ENCODE results near the gene ALOXE3. TPM values are rescaled to one million over a fixed set of nuclear protein-coding genes. Genes with fewer than 3 reads are reported as not detected.

The ALOXE3 gene
- polyA plus RNA-seq, 1 experiment: 0.04 TPM

DNA sequence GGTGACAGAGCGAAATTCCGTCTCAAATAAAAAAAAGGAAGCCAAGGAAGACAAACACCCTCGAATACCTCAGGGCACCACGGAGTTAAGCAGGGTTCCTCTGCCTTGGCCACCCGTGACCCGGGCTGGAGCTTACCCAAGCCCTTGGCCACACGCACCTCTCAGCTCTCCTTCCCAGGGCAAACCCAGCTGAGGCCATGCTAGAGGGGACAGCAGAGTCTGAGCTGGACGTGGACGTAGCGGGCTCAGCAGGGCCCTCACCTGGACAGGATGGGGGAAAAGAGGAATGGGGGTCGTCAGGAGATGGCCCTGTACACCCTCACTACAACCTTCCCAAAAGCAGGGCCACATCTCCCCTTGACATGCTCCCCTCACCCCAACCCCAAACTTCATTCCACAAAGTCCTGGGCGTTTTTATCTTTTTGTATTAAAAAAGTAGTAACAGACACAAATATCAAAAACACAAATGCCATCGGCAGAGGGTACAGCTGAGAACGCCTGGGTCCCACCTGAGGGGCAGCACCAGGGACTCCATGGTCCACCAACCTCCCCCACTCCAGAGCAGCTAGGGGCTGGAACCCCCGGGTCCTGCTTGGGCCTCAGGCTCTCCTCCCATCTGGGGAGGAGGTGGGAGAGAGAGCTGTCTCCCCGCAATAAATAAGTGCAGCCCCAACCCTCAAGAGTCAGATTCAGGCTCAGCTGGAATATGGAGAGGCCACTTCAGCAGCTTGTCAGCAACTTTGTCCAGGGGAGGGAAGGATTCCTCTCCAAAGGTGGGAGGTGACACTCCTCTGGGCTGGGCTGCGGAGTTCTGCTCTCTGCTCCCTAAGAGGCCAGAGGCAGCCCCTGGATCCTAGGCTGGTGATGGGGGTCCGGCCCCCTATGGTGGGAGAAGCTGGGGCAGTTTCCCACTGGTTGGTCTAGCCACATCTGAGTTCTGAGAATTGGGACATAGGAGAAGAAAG lies 22.0 kb upstream of the ALOXE3 start:
- CTCF ChIA-PET: interaction anchor here (5.2 kb wide), 1 partner anchor 21 kb away, joined by 38 read pairs; the partner anchor contains the start of gene ALOXE3
- DNase-seq (ENCODE audit: low read depth, low spot score): no peak

DNA sequence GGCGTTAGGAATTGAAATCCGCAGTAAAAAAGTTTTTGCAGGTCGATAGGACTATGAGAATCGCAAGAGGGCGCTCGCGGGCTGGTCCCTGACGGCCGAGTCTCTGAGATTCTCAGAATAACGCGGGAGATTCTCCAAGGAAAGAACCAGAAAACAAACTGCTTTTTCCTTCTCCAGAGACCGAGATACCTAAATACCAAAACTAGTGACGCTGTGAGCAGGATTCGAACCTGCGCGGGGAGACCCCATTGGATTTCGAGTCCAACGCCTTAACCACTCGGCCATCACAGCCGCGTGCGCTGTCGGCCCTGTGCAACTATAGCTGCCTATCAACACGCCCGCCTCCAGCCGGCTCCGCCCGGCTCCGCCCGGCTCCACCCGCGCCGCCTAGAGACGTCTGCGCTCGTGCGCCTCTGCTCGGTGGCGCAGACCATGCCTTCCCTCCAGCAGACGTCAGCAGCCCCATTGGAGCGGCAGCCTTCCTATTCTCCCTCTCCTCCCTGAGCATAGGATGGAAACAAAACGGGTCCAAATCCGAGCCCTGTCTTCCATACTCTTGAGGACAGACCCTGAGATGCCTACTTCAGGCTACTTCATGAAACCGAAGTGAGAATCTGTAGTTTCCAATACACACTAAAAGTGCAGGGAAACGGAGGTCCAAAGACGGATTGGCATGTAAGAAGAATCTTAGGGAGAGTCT lies 20.5 kb upstream of the ALOXE3 start:
- CTCF ChIA-PET: interaction anchor here (0.6 to 5.2 kb wide), 11 partner anchors 8 to 438 kb away, joined by 3 to 38 read pairs (median 6); partner anchors contain the start of genes ALOXE3 and TMEM107
- DNase-seq (ENCODE audit: low read depth, low spot score): peak; percentile 95
- POLR2A ChIA-PET: interaction anchor here (0.6 to 3.7 kb wide), 6 partner anchors 11 to 655 kb away, joined by 3 to 18 read pairs (median 7); partner anchors contain the start of genes BORCS6, PER1 and POLR2A
- no peaks in the 10 kb centered on the region for H3K27me3 ChIP-seq (ENCODE audit: control insufficient read depth, insufficient read depth, low read length)
- H3K27ac ChIP-seq (ENCODE audit: low read depth, low read length): peak overlapping the region; percentile 59
- TF ChIP-seq, protein P1, sequence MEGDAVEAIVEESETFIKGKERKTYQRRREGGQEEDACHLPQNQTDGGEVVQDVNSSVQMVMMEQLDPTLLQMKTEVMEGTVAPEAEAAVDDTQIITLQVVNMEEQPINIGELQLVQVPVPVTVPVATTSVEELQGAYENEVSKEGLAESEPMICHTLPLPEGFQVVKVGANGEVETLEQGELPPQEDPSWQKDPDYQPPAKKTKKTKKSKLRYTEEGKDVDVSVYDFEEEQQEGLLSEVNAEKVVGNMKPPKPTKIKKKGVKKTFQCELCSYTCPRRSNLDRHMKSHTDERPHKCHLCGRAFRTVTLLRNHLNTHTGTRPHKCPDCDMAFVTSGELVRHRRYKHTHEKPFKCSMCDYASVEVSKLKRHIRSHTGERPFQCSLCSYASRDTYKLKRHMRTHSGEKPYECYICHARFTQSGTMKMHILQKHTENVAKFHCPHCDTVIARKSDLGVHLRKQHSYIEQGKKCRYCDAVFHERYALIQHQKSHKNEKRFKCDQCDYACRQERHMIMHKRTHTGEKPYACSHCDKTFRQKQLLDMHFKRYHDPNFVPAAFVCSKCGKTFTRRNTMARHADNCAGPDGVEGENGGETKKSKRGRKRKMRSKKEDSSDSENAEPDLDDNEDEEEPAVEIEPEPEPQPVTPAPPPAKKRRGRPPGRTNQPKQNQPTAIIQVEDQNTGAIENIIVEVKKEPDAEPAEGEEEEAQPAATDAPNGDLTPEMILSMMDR (IDR thresholded peaks at IDR 0.05; ENCODE audit: low read depth, low read length): peak; percentile 89
- H3K9me3 ChIP-seq (ENCODE audit: control insufficient read depth, insufficient read depth, low read length): no peaks in the 10 kb centered on the region; the same call in 1 of the 2 replicates
- peak overlapping the region; percentile 56 for H3K4me3 ChIP-seq (ENCODE audit: low read depth, low read length)

More for the DNA sequence above, 22.0 kb upstream of the ALOXE3 start:
- H3K27ac ChIP-seq (ENCODE audit: low read depth, low read length): no peak overlapping the region
- H3K4me3 ChIP-seq (ENCODE audit: low read depth, low read length): no peak overlapping the region
- POLR2A ChIA-PET: interaction anchor here (0.8 to 3.7 kb wide), 3 partner anchors 10 to 33 kb away, joined by 3 to 18 read pairs (median 14); partner anchors contain the start of gene PER1
- H3K9me3 ChIP-seq (ENCODE audit: control insufficient read depth, insufficient read depth, low read length): no peaks in the 10 kb centered on the region; the same call in 1 of the 2 replicates
- TF ChIP-seq, protein P1 (IDR thresholded peaks at IDR 0.05; ENCODE audit: low read depth, low read length): no peak
- H3K27me3 ChIP-seq (ENCODE audit: control insufficient read depth, insufficient read depth, low read length): no peaks in the 10 kb centered on the region

DNA sequence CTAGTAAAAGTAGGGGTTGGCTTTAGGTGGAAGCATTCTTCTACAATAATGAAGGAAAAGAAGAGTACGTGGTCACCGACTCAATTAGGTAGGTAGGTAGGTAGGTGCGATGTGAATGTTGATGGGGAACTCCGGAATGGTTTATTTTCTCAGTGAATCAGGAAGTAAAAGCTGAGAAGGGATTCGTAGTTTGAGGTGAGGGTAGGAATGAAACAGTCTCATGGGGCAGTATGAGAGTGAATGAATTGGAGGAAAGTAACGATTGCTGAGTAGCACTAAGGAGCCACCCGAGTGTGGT lies 20.0 kb upstream of the ALOXE3 start:
- ChIA-PET POLR2A (interaction anchor here (1.0 to 3.7 kb wide), 4 partner anchors 12 to 654 kb away, joined by 3 to 18 read pairs (median 4); partner anchors contain the start of genes BORCS6 and POLR2A), CTCF (interaction anchor here (0.6 to 5.2 kb wide), 12 partner anchors 9 to 439 kb away, joined by 3 to 38 read pairs (median 6); partner anchors contain the start of genes ALOXE3 and TMEM107)
- Histone ChIP-seq H3K27ac (ENCODE audit: low read depth, low read length) (no peak overlapping the region), H3K4me3 (ENCODE audit: low read depth, low read length) (peak overlapping the region; percentile 55), H3K9me3 (ENCODE audit: control insufficient read depth, insufficient read depth, low read length) (no peaks in the 10 kb centered on the region; the same call in 1 of the 2 replicates), H3K27me3 (ENCODE audit: control insufficient read depth, insufficient read depth, low read length) (no peaks in the 10 kb centered on the region)
- DNase-seq (ENCODE audit: low read depth, low spot score): no peak
- TF ChIP-seq, protein P1 (IDR thresholded peaks at IDR 0.05; ENCODE audit: low read depth, low read length): no peak

DNA sequence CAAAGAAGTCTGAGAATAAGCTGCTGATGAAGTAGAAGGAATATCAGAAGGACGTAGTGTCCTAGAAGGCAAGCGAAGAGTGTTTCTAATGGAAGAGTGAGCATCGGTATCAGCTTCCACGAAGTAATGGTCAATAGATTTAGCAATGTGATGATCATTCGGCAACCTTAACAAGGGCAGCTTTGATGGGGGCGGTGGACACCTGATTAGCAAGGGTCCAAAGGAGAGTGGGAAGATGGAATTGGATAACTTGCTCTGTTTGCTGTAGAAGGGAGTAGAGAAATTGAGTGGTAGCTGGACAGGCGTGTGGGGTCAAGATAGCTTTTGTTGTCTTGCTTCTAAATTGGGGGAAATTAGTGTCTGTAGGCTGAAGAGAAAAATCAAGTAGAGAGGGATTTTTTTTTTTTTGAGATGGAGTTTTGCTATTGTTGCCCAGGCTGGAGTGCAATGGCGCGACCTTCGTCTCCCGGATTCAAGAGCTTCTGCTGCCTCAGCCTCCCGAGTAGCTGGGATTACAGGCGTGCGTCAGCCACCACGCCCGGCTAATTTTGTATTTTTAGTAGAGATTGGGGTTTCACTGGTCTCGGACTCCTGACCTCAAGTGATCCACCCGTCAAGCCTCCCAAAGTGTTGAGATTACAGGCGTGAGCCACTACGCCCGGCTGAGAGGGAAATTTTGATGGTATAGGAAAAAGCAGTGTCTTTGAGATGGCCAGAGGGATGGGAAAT lies 19.5 kb upstream of the ALOXE3 start:
- H3K9me3 ChIP-seq (ENCODE audit: control insufficient read depth, insufficient read depth, low read length): no peaks in the 10 kb centered on the region; the same call in 1 of the 2 replicates
- ChIA-PET POLR2A (interaction anchor here (0.6 to 1.1 kb wide), 2 partner anchors 36 to 280 kb away, joined by 3 to 4 read pairs; partner anchors contain the start of gene NAA38), CTCF (interaction anchor here (0.6 to 5.2 kb wide), 14 partner anchors 9 to 439 kb away, joined by 3 to 38 read pairs (median 4); partner anchors contain the start of genes ALOXE3 and TMEM107)
- no peak for DNase-seq (ENCODE audit: low read depth, low spot score)
- TF ChIP-seq, protein P1 (IDR thresholded peaks at IDR 0.05; ENCODE audit: low read depth, low read length): no peak
- no peak overlapping the region for H3K27ac ChIP-seq (ENCODE audit: low read depth, low read length)
- H3K4me3 ChIP-seq (ENCODE audit: low read depth, low read length): peak overlapping the region; percentile 55
- no peaks in the 10 kb centered on the region for H3K27me3 ChIP-seq (ENCODE audit: control insufficient read depth, insufficient read depth, low read length)

All from AG04450 (cell line).